Loucy (cell line): ENCODE data around the gene PTH2R.

Source experiments
- EZH2phosphoT487 ChIP-seq: fragments of 200-600 bp; IDR thresholded peaks from 2 replicates; pipeline ENCODE4 v1.6.1; 2018; ENCODE audit warnings: antibody characterized with exemption, mild to moderate bottlenecking, moderate library complexity, borderline replicate concordance
- TF ChIP-seq, protein P1 (sequence below): fragments of 200-600 bp; sonication (generic); conservative IDR thresholded peaks from 2 replicates; pipeline ENCODE4 v1.5.1; 2014; ENCODE audit warnings: mild to moderate bottlenecking, antibody characterized with exemption, low read length

DNA sequence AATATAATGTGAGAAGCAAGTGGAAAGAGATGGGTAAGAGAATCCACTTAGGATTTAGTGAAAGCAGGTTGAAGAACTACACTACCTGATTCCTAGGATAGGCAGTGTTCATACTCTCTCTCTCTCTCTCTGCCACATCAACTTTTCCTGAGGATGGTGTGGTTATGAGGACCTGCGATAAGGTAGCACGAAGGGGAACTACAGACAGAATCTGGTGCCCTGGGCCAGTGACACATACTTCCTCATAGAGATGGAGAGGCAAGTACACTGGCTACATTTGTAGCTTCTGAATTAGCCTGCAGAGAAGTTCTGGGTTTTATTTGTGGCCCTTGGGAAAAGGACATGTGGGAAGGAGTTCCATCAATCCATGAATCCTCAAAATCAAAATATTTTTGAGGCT lies 44.5 kb downstream of the PTH2R start:
- TF ChIP-seq, protein P1, sequence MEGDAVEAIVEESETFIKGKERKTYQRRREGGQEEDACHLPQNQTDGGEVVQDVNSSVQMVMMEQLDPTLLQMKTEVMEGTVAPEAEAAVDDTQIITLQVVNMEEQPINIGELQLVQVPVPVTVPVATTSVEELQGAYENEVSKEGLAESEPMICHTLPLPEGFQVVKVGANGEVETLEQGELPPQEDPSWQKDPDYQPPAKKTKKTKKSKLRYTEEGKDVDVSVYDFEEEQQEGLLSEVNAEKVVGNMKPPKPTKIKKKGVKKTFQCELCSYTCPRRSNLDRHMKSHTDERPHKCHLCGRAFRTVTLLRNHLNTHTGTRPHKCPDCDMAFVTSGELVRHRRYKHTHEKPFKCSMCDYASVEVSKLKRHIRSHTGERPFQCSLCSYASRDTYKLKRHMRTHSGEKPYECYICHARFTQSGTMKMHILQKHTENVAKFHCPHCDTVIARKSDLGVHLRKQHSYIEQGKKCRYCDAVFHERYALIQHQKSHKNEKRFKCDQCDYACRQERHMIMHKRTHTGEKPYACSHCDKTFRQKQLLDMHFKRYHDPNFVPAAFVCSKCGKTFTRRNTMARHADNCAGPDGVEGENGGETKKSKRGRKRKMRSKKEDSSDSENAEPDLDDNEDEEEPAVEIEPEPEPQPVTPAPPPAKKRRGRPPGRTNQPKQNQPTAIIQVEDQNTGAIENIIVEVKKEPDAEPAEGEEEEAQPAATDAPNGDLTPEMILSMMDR: no peak
- TF ChIP-seq EZH2phosphoT487: no peak
